ENCODE data around the gene KDM5B. TPM values are rescaled to one million over a fixed set of nuclear protein-coding genes. Genes with fewer than 3 reads are reported as not detected.

Gene KDM5B
- total RNA-seq, 1 donor from 2014 or later: 10.8 TPM

GRCh38 chr1:202701200-202701599 is 107.0 kb downstream of the KDM5B start:
- intact Hi-C loops (cut with DNase I): no loop called here
- DNase-seq (ENCODE audit: missing footprints): no peak
- no peak for ATAC-seq

- ATAC-seq (no peak), DNase-seq (ENCODE audit: missing footprints) (no peak)
- intact Hi-C loops (cut with DNase I): no loop called here
Observed at GRCh38 chr1:202700061-202700460, 108.2 kb downstream of the KDM5B start.

- intact Hi-C loops (cut with DNase I): no loop called here
- ATAC-seq: no peak
- DNase-seq (ENCODE audit: missing footprints): no peak
Observed at GRCh38 chr1:202698276-202698675, 109.9 kb downstream of the KDM5B start.

- intact Hi-C loops (cut with DNase I): no loop called here
- no peak for ATAC-seq
- no peak for DNase-seq (ENCODE audit: missing footprints)
Observed at GRCh38 chr1:202697038-202697437, 111.2 kb downstream of the KDM5B start.

GRCh38 chr1:202694314-202694713 is 113.9 kb downstream of the KDM5B start:
- intact Hi-C loops (cut with DNase I): no loop called here
- no peak for DNase-seq (ENCODE audit: missing footprints)
- ATAC-seq: no peak

- DNase-seq (ENCODE audit: missing footprints): no peak
- ATAC-seq: peak; percentile 75
- intact Hi-C loops (cut with DNase I): no loop called here
Observed at GRCh38 chr1:202692959-202693555, 115.2 kb downstream of the KDM5B start.

GRCh38 chr1:202691816-202692215 is 116.4 kb downstream of the KDM5B start:
- ATAC-seq (no peak), DNase-seq (ENCODE audit: missing footprints) (no peak)
- intact Hi-C loops (cut with DNase I): no loop called here

- no peak for ATAC-seq
- DNase-seq (ENCODE audit: missing footprints): no peak
- intact Hi-C loops (cut with DNase I): no loop called here
Observed at GRCh38 chr1:202689493-202690342, 118.5 kb downstream of the KDM5B start.

- intact Hi-C loops (cut with DNase I): no loop called here
- ATAC-seq: no peak
- no peak for DNase-seq (ENCODE audit: missing footprints)
Observed at GRCh38 chr1:202689082-202689481, 119.1 kb downstream of the KDM5B start.

GRCh38 chr1:202688401-202688800 is 119.8 kb downstream of the KDM5B start:
- ATAC-seq: no peak
- DNase-seq (ENCODE audit: missing footprints): no peak
- intact Hi-C loops (cut with DNase I): no loop called here

GRCh38 chr1:202687798-202688197 is 120.4 kb downstream of the KDM5B start:
- intact Hi-C loops (cut with DNase I): no loop called here
- no peak for DNase-seq (ENCODE audit: missing footprints)
- no peak for ATAC-seq

GRCh38 chr1:202687370-202687769 is 120.9 kb downstream of the KDM5B start:
- ATAC-seq: no peak
- DNase-seq (ENCODE audit: missing footprints): no peak
- intact Hi-C loops (cut with DNase I): no loop called here

GRCh38 chr1:202685641-202686040 is 122.6 kb downstream of the KDM5B start:
- ATAC-seq (no peak), DNase-seq (ENCODE audit: missing footprints) (no peak)
- intact Hi-C loops (cut with DNase I): no loop called here

GRCh38 chr1:202684716-202685115 is 123.5 kb downstream of the KDM5B start:
- intact Hi-C loops (cut with DNase I): no loop called here
- ATAC-seq: no peak

GRCh38 chr1:202683029-202683428 is 125.2 kb downstream of the KDM5B start:
- DNase-seq (ENCODE audit: missing footprints): no peak
- ATAC-seq: no peak
- intact Hi-C loops (cut with DNase I): no loop called here

More at GRCh38 chr1:202684716-202685115, 123.5 kb downstream of the KDM5B start:
- no peak for DNase-seq (ENCODE audit: missing footprints)

- DNase-seq (ENCODE audit: missing footprints) (no peak), ATAC-seq (no peak)
- intact Hi-C loops (cut with DNase I): no loop called here
Observed at GRCh38 chr1:202682477-202682876, 125.7 kb downstream of the KDM5B start.

GRCh38 chr1:202681736-202682420 is 126.3 kb downstream of the KDM5B start:
- ATAC-seq (no peak), DNase-seq (ENCODE audit: missing footprints) (no peak)
- intact Hi-C loops (cut with DNase I): no loop called here

- DNase-seq (ENCODE audit: missing footprints) (no peak), ATAC-seq (no peak)
- intact Hi-C loops (cut with DNase I): no loop called here
Observed at GRCh38 chr1:202680586-202681352, 127.5 kb downstream of the KDM5B start.
